ENCODE measurements around the gene GYPC.

The GYPC gene

DNA sequence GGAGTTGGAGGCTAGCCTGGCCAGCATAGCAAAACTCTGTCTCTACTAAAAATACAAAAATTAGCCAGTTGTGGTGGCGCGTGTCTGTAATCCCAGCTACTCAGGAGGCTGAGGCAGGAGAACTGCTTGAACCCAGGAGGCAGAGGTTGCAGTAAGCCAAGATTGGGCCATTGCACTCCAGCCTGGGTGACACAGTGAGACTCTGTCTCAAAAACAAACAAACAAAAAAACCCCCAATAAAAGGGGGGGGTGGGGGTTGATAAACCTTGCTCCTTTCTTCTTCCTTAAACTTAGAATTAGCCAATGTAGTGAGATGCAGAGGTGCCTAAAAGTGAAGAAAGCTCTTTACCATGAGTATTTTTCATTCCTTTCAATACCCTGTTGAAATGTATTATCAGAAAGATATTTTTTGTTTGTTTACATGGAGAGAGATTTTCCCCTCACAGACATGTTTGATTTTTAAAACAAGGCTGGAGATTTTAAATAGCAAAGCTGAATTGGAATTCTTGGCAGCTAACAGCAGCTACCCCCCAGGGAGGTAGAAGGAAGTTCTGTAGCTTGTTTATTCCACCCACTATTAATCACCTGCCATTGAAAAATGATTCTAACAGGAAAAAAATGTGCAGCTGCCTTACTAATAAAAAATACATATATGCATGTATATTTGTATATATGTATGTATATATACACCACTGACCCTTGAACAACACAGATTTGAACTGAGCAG is 48.6 kb downstream of the GYPC start:
- H3K9me2 ChIP-seq (ENCODE audit: low read depth, low read length), result no peaks in the 10 kb centered on the region
- H3F3A ChIP-seq (ENCODE audit: insufficient read depth, low read length), result no peaks in the 10 kb centered on the region
- H3K27ac ChIP-seq (ENCODE audit: low read depth, low read length, poor library complexity, severe bottlenecking), result no peak overlapping the region
- H3K9me3 ChIP-seq (ENCODE audit: low read length), result no peaks in the 10 kb centered on the region
- H4K20me1 ChIP-seq (ENCODE audit: insufficient read depth, low read length), result no peaks in the 10 kb centered on the region
- H3K9ac ChIP-seq (ENCODE audit: low read length), result no peak overlapping the region
- H3K4me2 ChIP-seq (ENCODE audit: low read length), result no peak overlapping the region
- no peaks in the 10 kb centered on the region for H3K36me3 ChIP-seq (ENCODE audit: insufficient read depth, low read length)
- no peak overlapping the region for H3K4me3 ChIP-seq (ENCODE audit: low read depth, low read length, poor library complexity, severe bottlenecking)
- no peaks in the 10 kb centered on the region for H3K27me3 ChIP-seq (ENCODE audit: insufficient read depth, low read length)
- no peak overlapping the region for H2AFZ ChIP-seq (ENCODE audit: low read length)
- H3K4me1 ChIP-seq (ENCODE audit: insufficient read depth, low read length, severe bottlenecking), result no peaks in the 10 kb centered on the region
- no peak for TF ChIP-seq EZH2 (IDR thresholded peaks at IDR 0.05; ENCODE audit: borderline replicate concordance, low read length)
- TF ChIP-seq, protein P1, sequence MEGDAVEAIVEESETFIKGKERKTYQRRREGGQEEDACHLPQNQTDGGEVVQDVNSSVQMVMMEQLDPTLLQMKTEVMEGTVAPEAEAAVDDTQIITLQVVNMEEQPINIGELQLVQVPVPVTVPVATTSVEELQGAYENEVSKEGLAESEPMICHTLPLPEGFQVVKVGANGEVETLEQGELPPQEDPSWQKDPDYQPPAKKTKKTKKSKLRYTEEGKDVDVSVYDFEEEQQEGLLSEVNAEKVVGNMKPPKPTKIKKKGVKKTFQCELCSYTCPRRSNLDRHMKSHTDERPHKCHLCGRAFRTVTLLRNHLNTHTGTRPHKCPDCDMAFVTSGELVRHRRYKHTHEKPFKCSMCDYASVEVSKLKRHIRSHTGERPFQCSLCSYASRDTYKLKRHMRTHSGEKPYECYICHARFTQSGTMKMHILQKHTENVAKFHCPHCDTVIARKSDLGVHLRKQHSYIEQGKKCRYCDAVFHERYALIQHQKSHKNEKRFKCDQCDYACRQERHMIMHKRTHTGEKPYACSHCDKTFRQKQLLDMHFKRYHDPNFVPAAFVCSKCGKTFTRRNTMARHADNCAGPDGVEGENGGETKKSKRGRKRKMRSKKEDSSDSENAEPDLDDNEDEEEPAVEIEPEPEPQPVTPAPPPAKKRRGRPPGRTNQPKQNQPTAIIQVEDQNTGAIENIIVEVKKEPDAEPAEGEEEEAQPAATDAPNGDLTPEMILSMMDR (IDR thresholded peaks at IDR 0.05; ENCODE audit: low read length), result no peak
- H3K79me2 ChIP-seq (ENCODE audit: insufficient read depth, low read length), result no peaks in the 10 kb centered on the region

DNA sequence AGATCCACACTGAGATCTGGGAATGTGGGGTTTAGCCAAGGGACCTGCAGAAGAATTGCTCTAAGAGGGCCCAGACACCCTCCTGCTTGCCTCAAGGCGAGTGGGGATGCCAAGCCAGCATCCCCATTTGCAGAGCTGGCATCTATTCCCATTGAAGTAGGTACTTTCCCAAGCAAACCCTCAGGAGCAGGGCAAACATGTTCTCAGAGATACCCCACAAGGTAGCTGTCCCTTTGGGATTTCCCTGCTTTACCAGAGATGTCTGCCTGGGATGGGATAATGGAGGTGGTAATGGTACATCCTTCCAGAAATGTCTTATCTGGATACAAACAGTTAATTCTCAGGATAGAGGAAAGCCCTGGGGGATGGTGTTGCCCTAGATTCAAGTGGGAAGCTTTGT is 51.2 kb downstream of the GYPC start:
- H3K9me2 ChIP-seq (ENCODE audit: low read depth, low read length), result no peaks in the 10 kb centered on the region
- H2AFZ ChIP-seq (ENCODE audit: low read length), result no peak overlapping the region
- no peaks in the 10 kb centered on the region for H3K4me1 ChIP-seq (ENCODE audit: insufficient read depth, low read length, severe bottlenecking)
- H4K20me1 ChIP-seq (ENCODE audit: insufficient read depth, low read length), result no peaks in the 10 kb centered on the region
- H3K9me3 ChIP-seq (ENCODE audit: low read length), result no peaks in the 10 kb centered on the region
- H3K27me3 ChIP-seq (ENCODE audit: insufficient read depth, low read length), result no peaks in the 10 kb centered on the region
- no peak overlapping the region for H3K9ac ChIP-seq (ENCODE audit: low read length)
- TF ChIP-seq EZH2 (IDR thresholded peaks at IDR 0.05; ENCODE audit: borderline replicate concordance, low read length), result no peak
- TF ChIP-seq, protein P1 (IDR thresholded peaks at IDR 0.05; ENCODE audit: low read length), result no peak
- no peaks in the 10 kb centered on the region for H3K79me2 ChIP-seq (ENCODE audit: insufficient read depth, low read length)
- H3K4me3 ChIP-seq (ENCODE audit: low read depth, low read length, poor library complexity, severe bottlenecking), result no peak overlapping the region
- no peaks in the 10 kb centered on the region for H3K36me3 ChIP-seq (ENCODE audit: insufficient read depth, low read length)
- no peak overlapping the region for H3K27ac ChIP-seq (ENCODE audit: low read depth, low read length, poor library complexity, severe bottlenecking)
- H3F3A ChIP-seq (ENCODE audit: insufficient read depth, low read length), result no peaks in the 10 kb centered on the region
- no peak overlapping the region for H3K4me2 ChIP-seq (ENCODE audit: low read length)

DNA sequence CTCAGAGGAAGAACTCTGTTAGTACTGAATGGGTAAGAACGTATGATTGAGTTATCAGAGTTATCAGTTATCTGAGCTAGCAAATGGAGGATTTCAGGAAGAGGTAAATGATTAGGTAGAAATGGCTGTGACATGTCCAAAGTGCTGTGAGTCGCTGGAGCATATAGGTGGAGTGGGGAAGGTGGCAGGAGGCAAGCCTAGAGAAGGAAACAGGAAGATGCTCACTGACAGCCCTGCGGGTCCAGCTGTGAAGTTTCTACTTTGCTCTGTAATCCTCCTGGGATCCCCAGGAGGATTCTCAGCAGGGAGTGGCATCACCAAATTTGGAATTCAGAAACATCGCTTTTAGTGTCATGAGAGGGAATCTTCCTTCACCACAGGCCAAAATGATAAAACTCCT is 52.0 kb downstream of the GYPC start:
- no peaks in the 10 kb centered on the region for H3K9me2 ChIP-seq (ENCODE audit: low read depth, low read length)
- H3K4me1 ChIP-seq (ENCODE audit: insufficient read depth, low read length, severe bottlenecking), result no peaks in the 10 kb centered on the region
- no peak overlapping the region for H3K4me2 ChIP-seq (ENCODE audit: low read length)
- no peak overlapping the region for H3K9ac ChIP-seq (ENCODE audit: low read length)
- H3K79me2 ChIP-seq (ENCODE audit: insufficient read depth, low read length), result no peaks in the 10 kb centered on the region
- no peak overlapping the region for H3K27ac ChIP-seq (ENCODE audit: low read depth, low read length, poor library complexity, severe bottlenecking)
- no peaks in the 10 kb centered on the region for H3K27me3 ChIP-seq (ENCODE audit: insufficient read depth, low read length)
- H4K20me1 ChIP-seq (ENCODE audit: insufficient read depth, low read length), result no peaks in the 10 kb centered on the region
- H3F3A ChIP-seq (ENCODE audit: insufficient read depth, low read length), result no peaks in the 10 kb centered on the region
- H3K9me3 ChIP-seq (ENCODE audit: low read length), result no peaks in the 10 kb centered on the region
- no peaks in the 10 kb centered on the region for H3K36me3 ChIP-seq (ENCODE audit: insufficient read depth, low read length)
- H2AFZ ChIP-seq (ENCODE audit: low read length), result no peak overlapping the region
- TF ChIP-seq, protein P1 (IDR thresholded peaks at IDR 0.05; ENCODE audit: low read length), result no peak
- no peak for TF ChIP-seq EZH2 (IDR thresholded peaks at IDR 0.05; ENCODE audit: borderline replicate concordance, low read length)
- no peak overlapping the region for H3K4me3 ChIP-seq (ENCODE audit: low read depth, low read length, poor library complexity, severe bottlenecking)
